HCT116 (cell line): ENCODE data around the gene NTS. TPM values are rescaled to one million over a fixed set of nuclear protein-coding genes. Genes with fewer than 3 reads are reported as not detected.

Experiments used
- ATAC-seq: fragments of 200-7000 bp; cut with Tn5 transposase; 2 replicates; pipeline ENCODE4 v1.9.1; 2020; ENCODE audit warnings: mild to moderate bottlenecking, moderate library complexity
- BruUV-seq: library from RNA; stranded (reverse); fragments of 400-500 nt; replicated peaks from 2 replicates; lab custom pipeline; 2021; lab: Mats Ljungman, UMichigan
- CTCF ChIA-PET: fragments of 300-600 bp; sonication (Branson Sonifier 250); formaldehyde crosslinking; loops from one replicate; lab custom pipeline; 2021; ENCODE audit warnings: antibody characterized with exemption; lab: Charles Lee
- POLR2A ChIA-PET: fragments of 300-600, 350-600 bp; sonication (Branson Sonifier 250); formaldehyde crosslinking; loops from one replicate; lab custom pipeline; 2021; ENCODE audit warnings: antibody characterized with exemption; lab: Charles Lee
- RAD21 ChIA-PET, 2 experiments: fragments of 300-600 bp; sonication (Branson Sonifier 250); formaldehyde crosslinking; loops; one replicate each; lab custom pipeline; 2023; ENCODE audit warnings: low total read pairs in 2 of 2; ENCODE audit not compliant: uncharacterized antibody in 2 of 2, unreplicated experiment in 2 of 2, low non-redundant PET in 1 of 2; lab: Charles Lee
- DNase-seq: peaks from one replicate; pipeline ENCODE4 v3.0.0-alpha.2; 2010; ENCODE audit warnings: low read depth, low spot score
- H2AFZ ChIP-seq: fragments of 200-600 bp; shearing (Covaris generic), sonication (generic); 2 replicates; pipeline ENCODE4 v1.6.1; 2017; ENCODE audit warnings: low read depth, mixed run types, mixed read lengths, antibody characterized with exemption, low read length; ENCODE audit not compliant: poor library complexity, severe bottlenecking
- H3K27ac ChIP-seq: 2 replicates; pipeline ENCODE4 v1.5.1; 2012; ENCODE audit warnings: low read depth, low read length
- H3K27me3 ChIP-seq: fragments of 200-600 bp; sonication (generic); 2 replicates; pipeline ENCODE4 v1.6.1; 2016; ENCODE audit warnings: mixed run types, low read length, mixed read lengths; ENCODE audit not compliant: insufficient read depth
- H3K36me3 ChIP-seq, 2 experiments: fragments of 200-500 bp in 1 of 2; fragments of 200-600 bp in 1 of 2; sonication (Bioruptor generic) in 1 of 2; sonication (generic) in 1 of 2; 2 replicates each; pipeline versions ENCODE4 v1.5.1 to v1.6.1; 2014 to 2016; ENCODE audit warnings: low read length in 2 of 2, inconsistent platforms in 1 of 2, mixed read lengths in 1 of 2, mixed run types in 1 of 2; ENCODE audit not compliant: insufficient read depth in 2 of 2, control insufficient read depth in 1 of 2
- H3K4me1 ChIP-seq, 2 experiments: fragments of 200-600 bp in 1 of 2; sonication (generic) in 1 of 2; 2 replicates each; pipeline versions ENCODE4 v1.5.1 to v1.6.1; 2012 to 2017; ENCODE audit warnings: low read length in 2 of 2, inconsistent platforms in 1 of 2, mild to moderate bottlenecking in 1 of 2, mixed read lengths in 1 of 2, mixed run types in 1 of 2, moderate library complexity in 1 of 2; ENCODE audit not compliant: insufficient read depth in 2 of 2, control insufficient read depth in 1 of 2
- H3K4me2 ChIP-seq: fragments of 200-600 bp; sonication (generic); 2 replicates; pipeline ENCODE4 v1.6.1; 2017; ENCODE audit warnings: mixed run types, low read length, mixed read lengths
- H3K4me3 ChIP-seq, 2 experiments: fragments of 200-600 bp in 1 of 2; sonication (generic) in 1 of 2; replicated peaks in 1 of 2; 2 replicates each; pipeline ENCODE4 v1.5.1; 2011 to 2016; ENCODE audit warnings: low read length in 2 of 2, control low read depth in 1 of 2, low read depth in 1 of 2, mild to moderate bottlenecking in 1 of 2, mixed read lengths in 1 of 2, mixed run types in 1 of 2
- H3K79me2 ChIP-seq: fragments of 200-600 bp; sonication (generic); 2 replicates; pipeline ENCODE4 v1.6.1; 2017; ENCODE audit warnings: mild to moderate bottlenecking, mixed run types, low read length, moderate library complexity, mixed read lengths; ENCODE audit not compliant: insufficient read depth
- H3K9ac ChIP-seq: fragments of 200-600 bp; sonication (generic); 2 replicates; pipeline ENCODE4 v1.6.1; 2016; ENCODE audit warnings: low read length, mixed read lengths
- H3K9me2 ChIP-seq: fragments of 200-600 bp; sonication (generic), shearing (Covaris generic); 2 replicates; pipeline ENCODE4 v1.6.1; 2017; ENCODE audit warnings: mixed run types, mild to moderate bottlenecking, moderate library complexity; ENCODE audit not compliant: insufficient read depth
- H3K9me3 ChIP-seq, 2 experiments: fragments of 200-500 bp in 1 of 2; fragments of 200-600 bp in 1 of 2; sonication (Bioruptor generic) in 1 of 2; sonication (generic) in 1 of 2; 2 replicates each; pipeline ENCODE4 v1.6.1; 2014 to 2017; ENCODE audit warnings: low read length in 2 of 2, mixed read lengths in 2 of 2, inconsistent platforms in 1 of 2, low read depth in 1 of 2, mild to moderate bottlenecking in 1 of 2, mixed run types in 1 of 2, moderate library complexity in 1 of 2; ENCODE audit not compliant: control insufficient read depth in 1 of 2, insufficient read depth in 1 of 2
- H4K20me1 ChIP-seq: fragments of 200-600 bp; sonication (generic), shearing (Covaris generic); 2 replicates; pipeline ENCODE4 v1.6.1; 2017; ENCODE audit warnings: mixed run types, mild to moderate bottlenecking, moderate library complexity; ENCODE audit not compliant: insufficient read depth
- CEBPB ChIP-seq: IDR thresholded peaks from 2 replicates; pipeline ENCODE4 v1.6.1; 2012; ENCODE audit warnings: low read depth
- CTCF ChIP-seq, 3 experiments: fragments of 200-600 bp in 1 of 3; sonication (generic) in 1 of 3; IDR thresholded peaks in 2 of 3; conservative IDR thresholded peaks in 1 of 3; 2 replicates each; pipeline ENCODE4 v1.5.1; 2012 to 2017; ENCODE audit warnings: low read depth in 2 of 3, low read length in 2 of 3, antibody characterized with exemption in 1 of 3, borderline replicate concordance in 1 of 3, control low read depth in 1 of 3, mild to moderate bottlenecking in 1 of 3, mixed read lengths in 1 of 3, mixed run types in 1 of 3, moderate library complexity in 1 of 3; ENCODE audit not compliant: insufficient read depth in 1 of 3
- RAD21 ChIP-seq: IDR thresholded peaks from 2 replicates; pipeline ENCODE4 v1.6.1; 2012; ENCODE audit warnings: low read depth, mild to moderate bottlenecking
- ZBTB33 ChIP-seq: IDR thresholded peaks from 2 replicates; pipeline ENCODE4 v1.6.1; 2011; ENCODE audit warnings: mild to moderate bottlenecking, low read length, moderate library complexity; ENCODE audit not compliant: insufficient replicate concordance; ENCODE audit errors: extremely low read depth
- intact Hi-C: fragments of 100-400 bp; cut with micrococcal nuclease; formaldehyde crosslinking; loops from 2 replicates; pipeline ENCODE4 v1.10.0; 2022
- total RNA-seq: library from RNA; stranded (reverse); gene quantifications from one replicate; pipeline ENCODE4 v1.2.1, GENCODE V29; 2021; ENCODE audit not compliant: unreplicated experiment

The NTS gene
- total RNA-seq, 1 experiment from 2014 or later, result not detected

DNA sequence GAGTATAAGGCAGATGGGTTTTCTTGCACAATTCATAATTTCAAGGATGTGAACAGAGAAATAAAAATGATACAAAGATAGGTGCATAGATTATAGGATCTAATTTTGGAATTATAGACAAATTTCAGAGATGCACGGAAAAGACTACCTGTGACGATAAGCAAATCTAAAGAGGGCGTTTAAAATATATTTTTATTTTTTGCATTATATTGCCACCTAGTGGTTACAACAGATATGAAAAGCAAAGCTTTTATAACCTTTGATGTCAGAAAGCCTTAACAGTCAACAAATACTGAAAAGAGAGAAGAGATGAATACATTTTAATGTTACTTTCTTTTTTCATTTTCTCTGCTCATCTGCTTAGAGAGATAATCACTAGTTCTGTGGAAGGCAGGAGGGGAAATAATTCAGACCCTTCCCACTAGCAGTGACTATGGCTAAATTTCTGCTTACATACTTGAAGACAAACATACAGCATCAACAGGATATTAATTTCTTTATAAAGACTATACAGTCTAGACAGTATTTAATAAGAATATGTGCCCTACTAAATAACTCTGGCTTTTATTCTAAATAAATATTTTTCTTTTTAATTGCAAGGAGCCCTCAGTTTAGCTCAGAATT is 46.3 kb downstream of the NTS start:
- CTCF ChIA-PET, result interaction anchor here (0.6 to 2.3 kb wide), 14 partner anchors 10 to 843 kb away, joined by 3 to 33 read pairs (median 5); no protein-coding TSS in a partner anchor
- DNase-seq (peak; percentile 26), ATAC-seq (peak; percentile 70)
- no peak overlapping the region for H3K9ac ChIP-seq
- H3K36me3 ChIP-seq, result no peaks in the 10 kb centered on the region
- TF ChIP-seq RAD21 (peak; percentile 73), ZBTB33 (no peak), CTCF (IDR thresholded peaks at IDR 0.05 in 2 of 3, conservative IDR thresholded peaks at IDR 0.05 in 1 of 3; ENCODE audit: borderline replicate concordance in 1 of 3, insufficient read depth in 1 of 3, low read depth in 2 of 3, low read length in 2 of 3) (peak; percentile 41 to 61 (median 49); a peak in 4 of 6 replicates), CEBPB (no peak)
- RAD21 ChIA-PET, result interaction anchor here (1.3 to 2.1 kb wide), 3 partner anchors 445 to 452 kb away, joined by 3 to 7 read pairs (median 3); no protein-coding TSS in a partner anchor
- no peaks in the 10 kb centered on the region for H3K27me3 ChIP-seq
- no peak overlapping the region for H3K27ac ChIP-seq
- intact Hi-C loops, result loop anchor here (1.0 to 10.0 kb wide), 5 partner anchors 343 to 1046 kb away; no protein-coding TSS in a partner anchor
- no peaks in the 10 kb centered on the region for H4K20me1 ChIP-seq
- H3K9me3 ChIP-seq, result no peaks in the 10 kb centered on the region
- POLR2A ChIA-PET, result no interaction called here
- no peak overlapping the region for H3K4me3 ChIP-seq
- H2AFZ ChIP-seq, result peak overlapping the region; percentile 99
- H3K4me1 ChIP-seq, result no peaks in the 10 kb centered on the region
- BruUV-seq, result no TSS peak
- H3K4me2 ChIP-seq, result peak overlapping the region; percentile 22; the same call in 1 of the 2 replicates
- no peaks in the 10 kb centered on the region; the same call in 1 of the 2 replicates for H3K9me2 ChIP-seq
- H3K79me2 ChIP-seq, result no peaks in the 10 kb centered on the region
